Endodermal cell (in vitro differentiated cells): Measurements from ENCODE around the gene WASF2. TPM values are rescaled to one million over a fixed set of nuclear protein-coding genes. Genes with fewer than 3 reads are reported as not detected.

ENCODE experiments used
- DNase-seq: peaks from one replicate; pipeline ENCODE4 v3.0.0-alpha.2; 2017
- H3K27ac ChIP-seq: 2 replicates; pipeline ENCODE4 v1.5.1; 2013; ENCODE audit warnings: mild to moderate bottlenecking, low read depth, low read length, moderate library complexity
- H3K27me3 ChIP-seq: 2 replicates; pipeline ENCODE4 v1.6.1; 2013; ENCODE audit warnings: mild to moderate bottlenecking, low read length, moderate library complexity; ENCODE audit not compliant: insufficient read depth, control insufficient read depth, poor library complexity, severe bottlenecking
- H3K36me3 ChIP-seq: 2 replicates; pipeline ENCODE4 v1.7.0; 2013; ENCODE audit warnings: mild to moderate bottlenecking, low read length, moderate library complexity; ENCODE audit not compliant: control insufficient read depth, insufficient read depth
- H3K4me1 ChIP-seq: one replicate; pipeline ENCODE4 v1.7.0; 2013; ENCODE audit warnings: low read length; ENCODE audit not compliant: control insufficient read depth, insufficient read depth
- H3K4me3 ChIP-seq: 2 replicates; pipeline ENCODE4 v1.5.1; 2013; ENCODE audit warnings: mild to moderate bottlenecking, low read length, moderate library complexity
- H3K9ac ChIP-seq: 2 replicates; pipeline ENCODE4 v1.6.1; 2013; ENCODE audit warnings: mild to moderate bottlenecking, low read length, moderate library complexity; ENCODE audit not compliant: poor library complexity, severe bottlenecking; ENCODE audit errors: extremely low read depth
- H3K9me3 ChIP-seq: 2 replicates; pipeline ENCODE4 v1.6.1; 2013; ENCODE audit warnings: mild to moderate bottlenecking, low read length, moderate library complexity; ENCODE audit not compliant: control insufficient read depth
- H3K27ac Mint-ChIP-seq: 2 replicates; pipeline ENCODE4 v1.8.0; 2020; ENCODE audit warnings: mixed read lengths
- H3K27me3 Mint-ChIP-seq: 2 replicates; pipeline ENCODE4 v1.8.0; 2021; ENCODE audit warnings: mild to moderate bottlenecking, mixed read lengths; ENCODE audit not compliant: insufficient read depth
- H3K36me3 Mint-ChIP-seq: 2 replicates; pipeline ENCODE4 v1.8.0; 2020; ENCODE audit warnings: low read depth, mixed read lengths
- H3K4me1 Mint-ChIP-seq: 2 replicates; pipeline ENCODE4 v1.8.0; 2020; ENCODE audit warnings: mixed read lengths
- H3K4me3 Mint-ChIP-seq: 2 replicates; pipeline ENCODE4 v1.8.0; 2020; ENCODE audit warnings: mild to moderate bottlenecking, moderate library complexity, mixed read lengths
- H3K9me3 Mint-ChIP-seq: 2 replicates; pipeline ENCODE4 v1.8.0; 2020; ENCODE audit warnings: mild to moderate bottlenecking, mixed read lengths
- CTCF ChIP-seq: fragments of 200-600 bp; sonication (generic); conservative IDR thresholded peaks from 2 replicates; pipeline ENCODE4 v1.5.0; 2021; ENCODE audit warnings: antibody characterized with exemption, mild to moderate bottlenecking
- WGBS, 2 experiments: methylation state at CpG; one replicate each; pipeline versions ENCODE4 v1.1.5 to v1.1.7; 2013; ENCODE audit warnings: missing lambda C conversion rate in 2 of 2, mixed read lengths in 1 of 2; ENCODE audit not compliant: insufficient coverage in 1 of 2, insufficient read length in 1 of 2; 5-methylcytosine and 5-hydroxymethylcytosine counted together
- total RNA-seq, 2 donors: library from RNA; stranded (reverse); fragmentation: NEBNext Ultra II Directional in 1 of 2; extraction: Animal tissue kit (Norgen Biotek cat#: 25700) in 1 of 2; gene quantifications; 2 replicates in 1 of 2; 3 replicates in 1 of 2; pipeline ENCODE4 v1.2.1, GENCODE V29; 2021

Gene WASF2
- total RNA-seq, 2 donors from 2014 or later: 90.0 to 98.8 TPM

- Histone ChIP-seq H3K9ac (no peak overlapping the region), H3K9me3 (no peaks in the 10 kb centered on the region), H3K27ac (no peak overlapping the region), H3K36me3 (no peaks in the 10 kb centered on the region), H3K4me1 (no peaks in the 10 kb centered on the region), H3K27me3 (peaks cover 44% of the 10 kb centered on the region), H3K4me3 (peak overlapping the region; percentile 71)
- Mint-ChIP-seq H3K4me1 (peaks cover 14% of the 10 kb centered on the region), H3K27ac (no peak overlapping the region), H3K36me3 (peaks cover 5% of the 10 kb centered on the region), H3K9me3 (no peaks in the 10 kb centered on the region), H3K27me3 (peaks cover 59% of the 10 kb centered on the region), H3K4me3 (peak overlapping the region; percentile 59)
- DNase-seq: peak; percentile 81
- no peak for TF ChIP-seq CTCF
- 10 to 21% methylated on average over 18 to 68 of the region's 71 CpGs for WGBS, 2 experiments
Observed at GRCh38 chr1:27360159-27361043, 129.6 kb downstream of the WASF2 start.

- Histone ChIP-seq H3K36me3 (no peaks in the 10 kb centered on the region), H3K4me1 (no peaks in the 10 kb centered on the region), H3K27me3 (peaks cover 44% of the 10 kb centered on the region), H3K4me3 (peak overlapping the region; percentile 71), H3K9ac (no peak overlapping the region), H3K9me3 (no peaks in the 10 kb centered on the region), H3K27ac (no peak overlapping the region)
- WGBS, 2 experiments: 55% methylated on average over 9 of the region's 9 CpGs; no CpG with 5 or more reads in 1 of the 2 experiments
- H3K27ac Mint-ChIP-seq: no peak overlapping the region
- DNase-seq: no peak
- peaks cover 9% of the 10 kb centered on the region for H3K4me1 Mint-ChIP-seq
- TF ChIP-seq CTCF: no peak
- H3K4me3 Mint-ChIP-seq: peak overlapping the region; percentile 59
- no peaks in the 10 kb centered on the region for H3K9me3 Mint-ChIP-seq
- peaks cover 5% of the 10 kb centered on the region for H3K36me3 Mint-ChIP-seq
- H3K27me3 Mint-ChIP-seq: peaks cover 59% of the 10 kb centered on the region
Observed at GRCh38 chr1:27359822-27360158, 130.2 kb downstream of the WASF2 start.

- Histone ChIP-seq H3K9ac (no peak overlapping the region), H3K27ac (no peak overlapping the region), H3K36me3 (no peaks in the 10 kb centered on the region), H3K9me3 (no peaks in the 10 kb centered on the region), H3K27me3 (peaks cover 44% of the 10 kb centered on the region), H3K4me3 (no peak overlapping the region), H3K4me1 (no peaks in the 10 kb centered on the region)
- peaks cover 4% of the 10 kb centered on the region for H3K4me1 Mint-ChIP-seq
- peaks cover 59% of the 10 kb centered on the region for H3K27me3 Mint-ChIP-seq
- no peak overlapping the region for H3K27ac Mint-ChIP-seq
- TF ChIP-seq CTCF: no peak
- H3K36me3 Mint-ChIP-seq: peaks cover 5% of the 10 kb centered on the region
- H3K9me3 Mint-ChIP-seq: no peaks in the 10 kb centered on the region
- no peak for DNase-seq
- no peak overlapping the region for H3K4me3 Mint-ChIP-seq
- WGBS, 2 experiments: 97 to 98% methylated on average over 4 to 5 of the region's 5 CpGs
Observed at GRCh38 chr1:27358928-27359313, 131.0 kb downstream of the WASF2 start.
